DOHH2 (cell line): ENCODE results near the gene SLC6A6.

Experiments
- EZH2phosphoT487 ChIP-seq: fragments of 200-600 bp; sonication (generic); IDR thresholded peaks from 2 replicates; pipeline ENCODE4 v1.6.1; 2017; ENCODE audit warnings: borderline replicate concordance, mild to moderate bottlenecking, antibody characterized with exemption, low read length, moderate library complexity, mixed read lengths
- TF ChIP-seq, protein P1 (sequence below): fragments of 200-600 bp; sonication (generic); IDR thresholded peaks from one replicate; pipeline ENCODE4 v1.5.1; 2014; ENCODE audit warnings: antibody characterized with exemption, mild to moderate bottlenecking, low read depth, low read length; ENCODE audit not compliant: poor library complexity, severe bottlenecking

DNA sequence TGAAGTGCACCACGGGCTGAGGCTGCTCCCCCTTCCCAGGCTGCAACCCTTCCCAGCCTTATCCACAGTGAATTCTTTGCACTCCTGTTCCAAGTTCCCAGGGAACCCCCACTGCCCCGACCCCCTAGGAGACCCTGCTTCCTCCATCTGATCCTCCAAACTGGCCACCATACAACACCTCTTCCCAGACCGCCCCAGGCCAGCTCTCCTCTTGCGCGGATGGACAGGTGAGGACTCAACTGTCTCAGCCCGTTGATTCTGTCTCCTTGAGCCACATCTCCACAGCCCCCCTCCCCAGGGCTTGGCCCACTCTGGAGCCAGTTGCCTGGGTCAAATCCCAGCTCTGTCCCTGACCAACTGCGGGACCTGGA is 116.0 kb downstream of the SLC6A6 start:
- TF ChIP-seq, protein P1, sequence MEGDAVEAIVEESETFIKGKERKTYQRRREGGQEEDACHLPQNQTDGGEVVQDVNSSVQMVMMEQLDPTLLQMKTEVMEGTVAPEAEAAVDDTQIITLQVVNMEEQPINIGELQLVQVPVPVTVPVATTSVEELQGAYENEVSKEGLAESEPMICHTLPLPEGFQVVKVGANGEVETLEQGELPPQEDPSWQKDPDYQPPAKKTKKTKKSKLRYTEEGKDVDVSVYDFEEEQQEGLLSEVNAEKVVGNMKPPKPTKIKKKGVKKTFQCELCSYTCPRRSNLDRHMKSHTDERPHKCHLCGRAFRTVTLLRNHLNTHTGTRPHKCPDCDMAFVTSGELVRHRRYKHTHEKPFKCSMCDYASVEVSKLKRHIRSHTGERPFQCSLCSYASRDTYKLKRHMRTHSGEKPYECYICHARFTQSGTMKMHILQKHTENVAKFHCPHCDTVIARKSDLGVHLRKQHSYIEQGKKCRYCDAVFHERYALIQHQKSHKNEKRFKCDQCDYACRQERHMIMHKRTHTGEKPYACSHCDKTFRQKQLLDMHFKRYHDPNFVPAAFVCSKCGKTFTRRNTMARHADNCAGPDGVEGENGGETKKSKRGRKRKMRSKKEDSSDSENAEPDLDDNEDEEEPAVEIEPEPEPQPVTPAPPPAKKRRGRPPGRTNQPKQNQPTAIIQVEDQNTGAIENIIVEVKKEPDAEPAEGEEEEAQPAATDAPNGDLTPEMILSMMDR, result no peak
- no peak for TF ChIP-seq EZH2phosphoT487
